Measurements from ENCODE around the gene WWC2. TPM values are rescaled to one million over a fixed set of nuclear protein-coding genes. Genes with fewer than 3 reads are reported as not detected.

The WWC2 gene
- total RNA-seq, 2 experiments from 2014 or later, result not detected

- Histone ChIP-seq H3K79me2 (ENCODE audit: insufficient read depth, low read depth, low read length) (no peaks in the 10 kb centered on the region), H3K36me3 (ENCODE audit: insufficient read depth, low read length) (no peaks in the 10 kb centered on the region), H3K4me2 (ENCODE audit: low read length) (no peak overlapping the region), H3K27ac (ENCODE audit: low read depth, low read length, poor library complexity, severe bottlenecking) (no peak overlapping the region), H2AFZ (ENCODE audit: low read length) (no peak overlapping the region), H3K9me3 (ENCODE audit: low read length) (no peaks in the 10 kb centered on the region), H4K20me1 (ENCODE audit: insufficient read depth, low read length) (no peaks in the 10 kb centered on the region), H3K4me3 (ENCODE audit: low read depth, low read length, poor library complexity, severe bottlenecking) (no peak overlapping the region), H3K4me1 (ENCODE audit: insufficient read depth, low read length, poor library complexity, severe bottlenecking) (no peaks in the 10 kb centered on the region), H3K9me2 (ENCODE audit: insufficient read depth, low read length) (no peaks in the 10 kb centered on the region)
- POLR2A ChIA-PET, result interaction anchor here (0.9 to 1.0 kb wide), 2 partner anchors 8 to 23 kb away, joined by 3 read pairs; no protein-coding TSS in a partner anchor
- DNase-seq (ENCODE audit: low spot score), result no peak
- TF ChIP-seq EZH2phosphoT487 (IDR thresholded peaks at IDR 0.05; ENCODE audit: borderline replicate concordance, low read depth, low read length), result no peak
- no peak for TF ChIP-seq CTCF (conservative IDR thresholded peaks at IDR 0.05; ENCODE audit: low read length)
- no TSS peak for BruUV-seq (replicated peaks)
- intact Hi-C loops (cut with micrococcal nuclease; ENCODE audit: unreplicated experiment), result no loop called here
- CTCF ChIA-PET (ENCODE audit: unreplicated experiment), result no interaction called here
Observed at GRCh38 chr4:183303301-183303700, 204.2 kb downstream of the WWC2 start.

- no peak overlapping the region for H3K27ac ChIP-seq (ENCODE audit: low read depth, low read length, poor library complexity, severe bottlenecking)
- intact Hi-C loops (cut with micrococcal nuclease; ENCODE audit: unreplicated experiment), result no loop called here
- H3K4me2 ChIP-seq (ENCODE audit: low read length), result no peak overlapping the region
- no peak overlapping the region for H2AFZ ChIP-seq (ENCODE audit: low read length)
- no peaks in the 10 kb centered on the region for H4K20me1 ChIP-seq (ENCODE audit: insufficient read depth, low read length)
- no peak overlapping the region for H3K4me3 ChIP-seq (ENCODE audit: low read depth, low read length, poor library complexity, severe bottlenecking)
- no peak for DNase-seq (ENCODE audit: low spot score)
- TF ChIP-seq EZH2phosphoT487 (IDR thresholded peaks at IDR 0.05; ENCODE audit: borderline replicate concordance, low read depth, low read length), result no peak
- TF ChIP-seq CTCF (conservative IDR thresholded peaks at IDR 0.05; ENCODE audit: low read length), result no peak
- POLR2A ChIA-PET, result interaction anchor here (0.9 to 1.0 kb wide), 2 partner anchors 8 to 23 kb away, joined by 3 read pairs; no protein-coding TSS in a partner anchor
- H3K9me3 ChIP-seq (ENCODE audit: low read length), result no peaks in the 10 kb centered on the region
- H3K36me3 ChIP-seq (ENCODE audit: insufficient read depth, low read length), result no peaks in the 10 kb centered on the region
- no peaks in the 10 kb centered on the region for H3K9me2 ChIP-seq (ENCODE audit: insufficient read depth, low read length)
- H3K79me2 ChIP-seq (ENCODE audit: insufficient read depth, low read depth, low read length), result no peaks in the 10 kb centered on the region
- CTCF ChIA-PET (ENCODE audit: unreplicated experiment), result no interaction called here
- no TSS peak for BruUV-seq (replicated peaks)
- no peaks in the 10 kb centered on the region for H3K4me1 ChIP-seq (ENCODE audit: insufficient read depth, low read length, poor library complexity, severe bottlenecking)
Observed at GRCh38 chr4:183304067-183304466, 205.0 kb downstream of the WWC2 start.

- Histone ChIP-seq H3K4me1 (ENCODE audit: insufficient read depth, low read length, poor library complexity, severe bottlenecking) (no peaks in the 10 kb centered on the region), H3K36me3 (ENCODE audit: insufficient read depth, low read length) (no peaks in the 10 kb centered on the region), H2AFZ (ENCODE audit: low read length) (no peak overlapping the region), H3K4me3 (ENCODE audit: low read depth, low read length, poor library complexity, severe bottlenecking) (no peak overlapping the region), H3K9me2 (ENCODE audit: insufficient read depth, low read length) (no peaks in the 10 kb centered on the region), H3K79me2 (ENCODE audit: insufficient read depth, low read depth, low read length) (no peaks in the 10 kb centered on the region), H3K4me2 (ENCODE audit: low read length) (no peak overlapping the region), H3K27ac (ENCODE audit: low read depth, low read length, poor library complexity, severe bottlenecking) (no peak overlapping the region), H3K9me3 (ENCODE audit: low read length) (no peaks in the 10 kb centered on the region), H4K20me1 (ENCODE audit: insufficient read depth, low read length) (no peaks in the 10 kb centered on the region)
- BruUV-seq (replicated peaks), result no TSS peak
- ChIA-PET POLR2A (no interaction called here), CTCF (ENCODE audit: unreplicated experiment) (no interaction called here)
- no peak for DNase-seq (ENCODE audit: low spot score)
- TF ChIP-seq EZH2phosphoT487 (IDR thresholded peaks at IDR 0.05; ENCODE audit: borderline replicate concordance, low read depth, low read length) (no peak), CTCF (conservative IDR thresholded peaks at IDR 0.05; ENCODE audit: low read length) (no peak)
- intact Hi-C loops (cut with micrococcal nuclease; ENCODE audit: unreplicated experiment), result no loop called here
Observed at GRCh38 chr4:183304538-183304937, 205.5 kb downstream of the WWC2 start.
